HG02759 (cell line): ENCODE data around the gene NPAS1.

Experiments
- ATAC-seq: cut with Tn5 transposase; IDR thresholded peaks from one replicate; pipeline ENCODE4 v1.9.1; 2021; ENCODE audit warnings: mild to moderate bottlenecking, moderate library complexity; ENCODE audit not compliant: unreplicated experiment

Gene NPAS1

GRCh38 chr19:47018923-47019322, 714 bp upstream of the NPAS1 start:
- no peak for ATAC-seq

- no peak for ATAC-seq
These were observed 632 bp downstream of the NPAS1 start for GRCh38 chr19:47020132-47020805.

GRCh38 chr19:47020992-47021496, 1.4 kb downstream of the NPAS1 start:
- no peak for ATAC-seq

- no peak for ATAC-seq
These were observed 2.0 kb downstream of the NPAS1 start for GRCh38 chr19:47021536-47022139.

- ATAC-seq, result no peak
These were observed 2.5 kb downstream of the NPAS1 start for GRCh38 chr19:47022140-47022536.

- no peak for ATAC-seq
These were observed 3.2 kb downstream of the NPAS1 start for GRCh38 chr19:47022541-47023447.

GRCh38 chr19:47023448-47023794, 3.8 kb downstream of the NPAS1 start:
- no peak for ATAC-seq

GRCh38 chr19:47024502-47024901, 4.9 kb downstream of the NPAS1 start:
- ATAC-seq, result no peak

- no peak for ATAC-seq
These were observed 6.5 kb downstream of the NPAS1 start for GRCh38 chr19:47026156-47026555.

GRCh38 chr19:47026889-47027288, 7.3 kb downstream of the NPAS1 start:
- no peak for ATAC-seq

- ATAC-seq, result no peak
These were observed 8.0 kb downstream of the NPAS1 start for GRCh38 chr19:47027586-47028088.

GRCh38 chr19:47028195-47028601, 8.6 kb downstream of the NPAS1 start:
- no peak for ATAC-seq

- ATAC-seq, result no peak
These were observed 12.7 kb downstream of the NPAS1 start for GRCh38 chr19:47032171-47032811.

- peak; percentile 93 for ATAC-seq
These were observed 15.8 kb downstream of the NPAS1 start for GRCh38 chr19:47035127-47036096.

GRCh38 chr19:47036097-47036651, 16.5 kb downstream of the NPAS1 start:
- ATAC-seq, result peak; percentile 29

- no peak for ATAC-seq
These were observed 18.1 kb downstream of the NPAS1 start for GRCh38 chr19:47037766-47038165.

- ATAC-seq, result no peak
These were observed 19.7 kb downstream of the NPAS1 start for GRCh38 chr19:47039239-47039874.

GRCh38 chr19:47040869-47041268, 21.2 kb downstream of the NPAS1 start:
- no peak for ATAC-seq
